Naive thymus-derived CD8-positive, alpha-beta T cell (primary cell): ENCODE data around the gene PSEN1. TPM values are rescaled to one million over a fixed set of nuclear protein-coding genes. Genes with fewer than 3 reads are reported as not detected.

Source experiments
- ATAC-seq, 2 donors: fragments of 150-1000 bp; cut with Tn5 transposase in 1 of 2; sonication (Bioruptor Pico), chemical (Tn5 transposase) in 1 of 2; 1 replicate in 1 of 2; 2 replicates in 1 of 2; pipeline ENCODE4 v1.10.0; 2021; ENCODE audit warnings: mild to moderate bottlenecking in 2 of 2, moderate library complexity in 2 of 2
- POLR2A ChIA-PET: fragments of 350-600 bp; sonication (Branson Sonifier 250); formaldehyde crosslinking; loops from one replicate; lab custom pipeline; 2021; ENCODE audit warnings: antibody characterized with exemption; lab: Charles Lee
- DNase-seq, 10 donors: peaks; one replicate each; pipeline versions ENCODE4 v3.0.0 to v3.0.0-alpha.2; 2020 to 2022
- H3K27ac Mint-ChIP-seq, 10 donors: one replicate each; pipeline ENCODE4 v1.8.0; 2020 to 2022; ENCODE audit warnings: mild to moderate bottlenecking in 10 of 10, mixed read lengths in 10 of 10, moderate library complexity in 4 of 10, inconsistent platforms in 1 of 10
- H3K27me3 Mint-ChIP-seq, 5 donors: one replicate each; pipeline ENCODE4 v1.8.0; 2021 to 2022; ENCODE audit warnings: mixed read lengths in 5 of 5
- H3K36me3 Mint-ChIP-seq, 3 donors: one replicate each; pipeline ENCODE4 v1.8.0; 2020 to 2022; ENCODE audit warnings: mixed read lengths in 3 of 3, mild to moderate bottlenecking in 2 of 3, inconsistent platforms in 1 of 3
- H3K4me1 Mint-ChIP-seq, 4 donors: one replicate each; pipeline ENCODE4 v1.8.0; 2021 to 2022; ENCODE audit warnings: mixed read lengths in 4 of 4
- H3K4me3 Mint-ChIP-seq, 10 donors: one replicate each; pipeline ENCODE4 v1.8.0; 2020 to 2022; ENCODE audit warnings: mild to moderate bottlenecking in 10 of 10, mixed read lengths in 10 of 10, moderate library complexity in 6 of 10, inconsistent platforms in 1 of 10
- H3K9me3 Mint-ChIP-seq, 9 donors: one replicate each; pipeline ENCODE4 v1.8.0; 2020 to 2022; ENCODE audit warnings: mixed read lengths in 9 of 9, mild to moderate bottlenecking in 3 of 9, inconsistent platforms in 1 of 9, moderate library complexity in 1 of 9
- polyA plus RNA-seq, 3 donors: library from polyadenylated mRNA; unstranded; fragments of 300-500 nt; fragmentation: Illumina TruSeq; gene quantifications; one replicate each; pipeline ENCODE4 v1.2.3, GENCODE V29; 2021
- total RNA-seq, 8 experiments: library from RNA in 2 of 8; stranded (reverse) in 2 of 8; gene quantifications; one replicate each; pipeline ENCODE4 v1.2.3 and lab custom pipeline; 2021 to 2026

PSEN1 gene
- total and polyA plus RNA-seq, 5 experiments from 2014 or later = 14.7 to 46.3 (median 26.1) TPM

GRCh38 chr14:73261520-73262426, 125.5 kb downstream of the PSEN1 start:
- Mint-ChIP-seq H3K27ac (no peak overlapping the region), H3K36me3 (no peaks in the 10 kb centered on the region), H3K4me3 (no peak overlapping the region), H3K27me3 (peaks cover 0 to 29% (median 14%) of the 10 kb centered on the region in 5 donors), H3K9me3 (no peaks in the 10 kb centered on the region), H3K4me1 (peaks cover 0 to 3% (median 0%) of the 10 kb centered on the region in 4 donors)
- peak in 1 of 10 donors; percentile 8 for DNase-seq
- POLR2A ChIA-PET = no interaction called here
- ATAC-seq = no peak

- ATAC-seq (no peak), DNase-seq (peak in 1 of 10 donors; percentile 12)
- Mint-ChIP-seq H3K27me3 (peaks cover 0 to 35% (median 14%) of the 10 kb centered on the region in 5 donors), H3K36me3 (no peaks in the 10 kb centered on the region), H3K4me3 (no peak overlapping the region), H3K9me3 (no peaks in the 10 kb centered on the region), H3K4me1 (peaks cover 0 to 3% (median 0%) of the 10 kb centered on the region in 4 donors), H3K27ac (no peak overlapping the region)
- POLR2A ChIA-PET = no interaction called here
Measured at GRCh38 chr14:73262427-73263183, 126.3 kb downstream of the PSEN1 start.

- Mint-ChIP-seq H3K27me3 (peaks cover 0 to 45% (median 21%) of the 10 kb centered on the region in 5 donors), H3K9me3 (no peaks in the 10 kb centered on the region), H3K4me1 (peaks cover 0 to 4% (median 0%) of the 10 kb centered on the region in 4 donors), H3K27ac (no peak overlapping the region), H3K36me3 (no peaks in the 10 kb centered on the region), H3K4me3 (no peak overlapping the region)
- DNase-seq (no peak), ATAC-seq (no peak)
- POLR2A ChIA-PET = no interaction called here
Measured at GRCh38 chr14:73263606-73264005, 127.3 kb downstream of the PSEN1 start.

GRCh38 chr14:73264080-73264884, 128.0 kb downstream of the PSEN1 start:
- ATAC-seq = no peak
- Mint-ChIP-seq H3K9me3 (no peaks in the 10 kb centered on the region), H3K27me3 (peaks cover 0 to 52% (median 26%) of the 10 kb centered on the region in 5 donors), H3K4me3 (peak overlapping the region in 1 of 10 donors; percentile 24), H3K4me1 (peaks cover 1 to 6% (median 3%) of the 10 kb centered on the region in 4 donors), H3K27ac (no peak overlapping the region), H3K36me3 (no peaks in the 10 kb centered on the region)
- no peak for DNase-seq
- POLR2A ChIA-PET = no interaction called here

GRCh38 chr14:73264885-73265720, 128.8 kb downstream of the PSEN1 start:
- no peaks in the 10 kb centered on the region for H3K36me3 Mint-ChIP-seq
- H3K9me3 Mint-ChIP-seq = no peaks in the 10 kb centered on the region
- no peak for ATAC-seq
- peaks cover 0 to 58% (median 27%) of the 10 kb centered on the region in 5 donors for H3K27me3 Mint-ChIP-seq
- POLR2A ChIA-PET = no interaction called here
- no peak for DNase-seq
- H3K27ac Mint-ChIP-seq = peak overlapping the region in 1 of 10 donors; percentile 74
- no peak overlapping the region for H3K4me3 Mint-ChIP-seq
- peaks cover 7 to 12% (median 9%) of the 10 kb centered on the region in 4 donors for H3K4me1 Mint-ChIP-seq

- no peak for ATAC-seq
- Mint-ChIP-seq H3K36me3 (no peaks in the 10 kb centered on the region), H3K4me3 (no peak overlapping the region), H3K4me1 (peaks cover 10 to 18% (median 14%) of the 10 kb centered on the region in 4 donors), H3K27ac (no peak overlapping the region), H3K27me3 (peaks cover 1 to 64% (median 30%) of the 10 kb centered on the region in 5 donors), H3K9me3 (peaks cover 0 to 2% (median 0%) of the 10 kb centered on the region in 9 donors)
- POLR2A ChIA-PET = no interaction called here
- DNase-seq = no peak
Measured at GRCh38 chr14:73265721-73266046, 129.4 kb downstream of the PSEN1 start.

GRCh38 chr14:73266317-73266716, 130.0 kb downstream of the PSEN1 start:
- DNase-seq = no peak
- ATAC-seq = no peak
- Mint-ChIP-seq H3K4me1 (peaks cover 10 to 21% (median 16%) of the 10 kb centered on the region in 4 donors), H3K4me3 (no peak overlapping the region), H3K27ac (no peak overlapping the region), H3K9me3 (peaks cover 0 to 2% (median 0%) of the 10 kb centered on the region in 9 donors), H3K27me3 (peaks cover 1 to 65% (median 30%) of the 10 kb centered on the region in 5 donors), H3K36me3 (no peaks in the 10 kb centered on the region)
- POLR2A ChIA-PET = interaction anchor here (0.6 kb wide), 1 partner anchor 238 kb away, joined by 3 read pairs; no protein-coding TSS in a partner anchor

GRCh38 chr14:73267474-73267873, 131.2 kb downstream of the PSEN1 start:
- POLR2A ChIA-PET = no interaction called here
- ATAC-seq (no peak), DNase-seq (no peak)
- peaks cover 0 to 2% (median 0%) of the 10 kb centered on the region in 9 donors for H3K9me3 Mint-ChIP-seq
- no peak overlapping the region for H3K27ac Mint-ChIP-seq
- peaks cover 10 to 21% (median 16%) of the 10 kb centered on the region in 4 donors for H3K4me1 Mint-ChIP-seq
- no peaks in the 10 kb centered on the region for H3K36me3 Mint-ChIP-seq
- H3K27me3 Mint-ChIP-seq = peaks cover 1 to 65% (median 28%) of the 10 kb centered on the region in 5 donors
- no peak overlapping the region for H3K4me3 Mint-ChIP-seq

GRCh38 chr14:73269729-73270531, 133.6 kb downstream of the PSEN1 start:
- ATAC-seq (peak; percentile 61 to 75), DNase-seq (peak in 1 of 10 donors; percentile 21)
- Mint-ChIP-seq H3K4me3 (peak overlapping the region; percentile 34 to 83 (median 71)), H3K4me1 (peaks cover 7 to 21% (median 16%) of the 10 kb centered on the region in 4 donors), H3K36me3 (peaks cover 0 to 17% (median 2%) of the 10 kb centered on the region in 3 donors), H3K9me3 (peaks cover 0 to 2% (median 0%) of the 10 kb centered on the region in 9 donors), H3K27me3 (peaks cover 1 to 50% (median 15%) of the 10 kb centered on the region in 5 donors), H3K27ac (peak overlapping the region in 3 of 10 donors; percentile 18 to 64 (median 37))
- POLR2A ChIA-PET = no interaction called here

- H3K9me3 Mint-ChIP-seq = peaks cover 0 to 2% (median 0%) of the 10 kb centered on the region in 9 donors
- DNase-seq (no peak), ATAC-seq (no peak)
- peaks cover 0 to 36% (median 16%) of the 10 kb centered on the region in 3 donors for H3K36me3 Mint-ChIP-seq
- no peak overlapping the region for H3K4me3 Mint-ChIP-seq
- POLR2A ChIA-PET = no interaction called here
- peaks cover 1 to 32% (median 12%) of the 10 kb centered on the region in 5 donors for H3K27me3 Mint-ChIP-seq
- peak overlapping the region in 1 of 10 donors; percentile 4 for H3K27ac Mint-ChIP-seq
- peaks cover 7 to 21% (median 16%) of the 10 kb centered on the region in 4 donors for H3K4me1 Mint-ChIP-seq
Measured at GRCh38 chr14:73272393-73272792, 136.1 kb downstream of the PSEN1 start.
